PC-9 (cell line): Measurements from ENCODE around the gene SHTN1. TPM values are rescaled to one million over a fixed set of nuclear protein-coding genes. Genes with fewer than 3 reads are reported as not detected.

Experiments used
- BruUV-seq: library from RNA; stranded (reverse); fragments of 400-500 nt; replicated peaks from 2 replicates; lab custom pipeline; 2021; lab: Mats Ljungman, UMichigan
- CTCF ChIA-PET: fragments of 300-600 bp; sonication (Branson Sonifier 250); formaldehyde crosslinking; loops from one replicate; lab custom pipeline; 2022; ENCODE audit warnings: antibody characterized with exemption; lab: Charles Lee
- POLR2A ChIA-PET: fragments of 300-600 bp; sonication (Branson Sonifier 250); formaldehyde crosslinking; loops from one replicate; lab custom pipeline; 2022; ENCODE audit warnings: antibody characterized with exemption; ENCODE audit not compliant: unreplicated experiment; lab: Charles Lee
- DNase-seq, 2 experiments: peaks; one replicate each; pipeline versions ENCODE4 v3.0.0 to v3.0.0-alpha.2; 2015 to 2022; ENCODE audit warnings: mixed read lengths in 1 of 2
- H2AFZ ChIP-seq: fragments of 200-600 bp; sonication (generic); 2 replicates; pipeline ENCODE4 v1.8.1; 2017; ENCODE audit warnings: antibody characterized with exemption
- H3F3A ChIP-seq: fragments of 200-600 bp; sonication (generic); 2 replicates; pipeline ENCODE4 v1.8.1; 2017; ENCODE audit warnings: antibody characterized with exemption, mild to moderate bottlenecking, low read depth; ENCODE audit not compliant: insufficient read depth
- H3K27ac ChIP-seq: fragments of 200-600 bp; sonication (generic); 2 replicates; pipeline ENCODE4 v1.6.1; 2016; ENCODE audit warnings: mixed run types
- H3K27me3 ChIP-seq: fragments of 200-600 bp; sonication (generic); 2 replicates; pipeline ENCODE4 v1.6.1; 2016; ENCODE audit warnings: low read depth, mixed run types; ENCODE audit not compliant: insufficient read depth
- H3K36me3 ChIP-seq: fragments of 200-600 bp; sonication (generic); 2 replicates; pipeline ENCODE4 v1.6.1; 2016; ENCODE audit warnings: low read depth, mixed run types
- H3K4me1 ChIP-seq: fragments of 200-600 bp; sonication (generic); replicated peaks from 2 replicates; pipeline ENCODE4 v1.6.1; 2016; ENCODE audit warnings: mixed run types; ENCODE audit not compliant: insufficient read depth
- H3K4me2 ChIP-seq: fragments of 200-600 bp; sonication (generic); 2 replicates; pipeline ENCODE4 v1.6.1; 2017; ENCODE audit warnings: mixed run types
- H3K4me3 ChIP-seq: fragments of 200-600 bp; sonication (generic); 2 replicates; pipeline ENCODE4 v1.6.1; 2016; ENCODE audit warnings: mixed run types
- H3K79me2 ChIP-seq: fragments of 200-600 bp; sonication (generic); 2 replicates; pipeline ENCODE4 v1.6.1; 2017; ENCODE audit warnings: low read depth, mixed run types
- H3K9me2 ChIP-seq: fragments of 200-600 bp; sonication (generic); 2 replicates; pipeline ENCODE4 v1.8.1; 2017; ENCODE audit warnings: mild to moderate bottlenecking; ENCODE audit not compliant: insufficient read depth
- H3K9me3 ChIP-seq: fragments of 200-600 bp; sonication (generic); 2 replicates; pipeline ENCODE4 v1.8.1; 2016; ENCODE audit warnings: low read depth; ENCODE audit not compliant: insufficient read depth
- H4K20me1 ChIP-seq: fragments of 200-600 bp; sonication (generic); 2 replicates; pipeline ENCODE4 v1.8.1; 2017; ENCODE audit not compliant: insufficient read depth
- EZH2 ChIP-seq: fragments of 200-600 bp; sonication (generic); IDR thresholded peaks from 2 replicates; pipeline ENCODE4 v1.8.0; 2017; ENCODE audit warnings: antibody characterized with exemption, low read depth
- intact Hi-C: fragments of 100-400 bp; cut with micrococcal nuclease; formaldehyde crosslinking; loops from one replicate; pipeline ENCODE4 v1.10.0; 2022; ENCODE audit not compliant: unreplicated experiment
- total RNA-seq: library from RNA; stranded (reverse); gene quantifications from 2 replicates; pipeline ENCODE4 v1.2.3, GENCODE V29; 2021
- TF ChIP-seq, protein P1 (sequence below): fragments of 200-600 bp; sonication (generic); conservative IDR thresholded peaks from 2 replicates; pipeline ENCODE4 v1.6.1; 2017; ENCODE audit warnings: mixed run types, antibody characterized with exemption, mild to moderate bottlenecking, moderate library complexity

The SHTN1 gene
- total RNA-seq, 1 experiment from 2014 or later, result 33.6 TPM

DNA sequence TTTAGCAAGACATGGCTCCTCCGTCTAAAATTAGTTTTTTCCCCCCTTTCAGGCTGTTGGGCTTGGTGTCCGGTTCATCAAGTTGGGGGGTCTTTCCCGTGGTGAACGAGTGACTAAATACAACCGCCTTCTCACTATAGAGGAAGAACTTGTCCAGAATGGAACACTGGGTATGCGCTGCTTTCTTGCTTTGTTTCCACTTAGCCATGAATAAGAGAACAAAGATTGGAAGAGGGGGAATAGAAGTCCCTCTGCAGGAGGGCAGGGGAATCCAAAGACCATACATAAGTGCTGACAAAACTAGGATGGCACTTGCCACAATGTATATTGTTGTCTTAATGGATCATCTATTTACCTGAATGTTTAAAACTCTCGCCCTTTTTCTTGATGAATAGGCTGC is 125.2 kb downstream of the SHTN1 start:
- Histone ChIP-seq H3K4me3 (no peak overlapping the region), H3K79me2 (no peaks in the 10 kb centered on the region), H3K4me2 (no peak overlapping the region), H3K27me3 (no peaks in the 10 kb centered on the region), H3K27ac (no peak overlapping the region), H3K9me2 (no peaks in the 10 kb centered on the region), H4K20me1 (no peaks in the 10 kb centered on the region), H3K9me3 (no peaks in the 10 kb centered on the region), H3F3A (no peaks in the 10 kb centered on the region), H3K36me3 (no peaks in the 10 kb centered on the region), H2AFZ (no peak overlapping the region), H3K4me1 (no peaks in the 10 kb centered on the region)
- BruUV-seq, result no TSS peak
- no peak for DNase-seq
- ChIA-PET POLR2A (no interaction called here), CTCF (no interaction called here)
- no peak for TF ChIP-seq EZH2
- TF ChIP-seq, protein P1, sequence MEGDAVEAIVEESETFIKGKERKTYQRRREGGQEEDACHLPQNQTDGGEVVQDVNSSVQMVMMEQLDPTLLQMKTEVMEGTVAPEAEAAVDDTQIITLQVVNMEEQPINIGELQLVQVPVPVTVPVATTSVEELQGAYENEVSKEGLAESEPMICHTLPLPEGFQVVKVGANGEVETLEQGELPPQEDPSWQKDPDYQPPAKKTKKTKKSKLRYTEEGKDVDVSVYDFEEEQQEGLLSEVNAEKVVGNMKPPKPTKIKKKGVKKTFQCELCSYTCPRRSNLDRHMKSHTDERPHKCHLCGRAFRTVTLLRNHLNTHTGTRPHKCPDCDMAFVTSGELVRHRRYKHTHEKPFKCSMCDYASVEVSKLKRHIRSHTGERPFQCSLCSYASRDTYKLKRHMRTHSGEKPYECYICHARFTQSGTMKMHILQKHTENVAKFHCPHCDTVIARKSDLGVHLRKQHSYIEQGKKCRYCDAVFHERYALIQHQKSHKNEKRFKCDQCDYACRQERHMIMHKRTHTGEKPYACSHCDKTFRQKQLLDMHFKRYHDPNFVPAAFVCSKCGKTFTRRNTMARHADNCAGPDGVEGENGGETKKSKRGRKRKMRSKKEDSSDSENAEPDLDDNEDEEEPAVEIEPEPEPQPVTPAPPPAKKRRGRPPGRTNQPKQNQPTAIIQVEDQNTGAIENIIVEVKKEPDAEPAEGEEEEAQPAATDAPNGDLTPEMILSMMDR, result no peak
- intact Hi-C loops, result loop anchor here (10.0 kb wide), 1 partner anchor 65 kb away; no protein-coding TSS in a partner anchor

DNA sequence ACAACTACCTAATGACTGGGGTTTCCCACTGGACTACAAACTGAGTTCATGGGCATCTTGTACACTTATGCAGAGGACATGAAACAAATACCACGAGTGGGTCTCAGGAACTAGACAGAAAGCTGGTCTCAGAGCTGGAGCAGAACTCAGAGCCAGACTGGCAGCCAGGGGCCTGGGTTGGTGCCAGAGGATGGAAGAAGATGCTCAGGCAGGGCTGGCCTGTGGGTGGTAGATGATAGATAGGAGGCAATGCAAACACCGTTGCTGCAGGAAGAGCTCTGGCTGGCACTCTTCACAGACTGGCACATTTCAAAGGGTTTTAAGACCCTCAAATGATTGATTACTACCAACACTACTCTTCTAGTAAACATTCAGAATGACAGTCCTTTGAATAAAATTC is 126.9 kb downstream of the SHTN1 start:
- no peaks in the 10 kb centered on the region for H3K9me2 ChIP-seq
- intact Hi-C loops, result no loop called here

DNA sequence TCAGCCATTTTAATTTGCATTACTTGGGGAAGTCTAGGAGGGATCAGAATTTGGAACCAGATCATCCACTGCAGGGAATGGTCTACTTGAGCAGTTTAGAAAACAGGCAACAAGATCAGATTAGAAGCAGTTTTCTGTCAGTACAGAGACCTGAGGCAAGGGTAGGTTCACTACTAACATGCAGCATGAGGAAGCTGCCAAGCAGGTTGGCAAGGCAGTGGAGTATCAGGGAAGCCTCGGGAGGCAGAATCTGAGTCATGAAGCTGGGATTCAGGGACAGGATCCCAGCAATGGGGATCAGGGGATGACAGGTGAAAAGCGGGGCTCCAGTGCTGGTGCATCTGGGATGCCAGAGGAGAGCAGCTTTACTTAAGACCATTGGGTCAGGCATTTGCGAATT is 127.6 kb downstream of the SHTN1 start:
- Histone ChIP-seq H3K79me2 (no peaks in the 10 kb centered on the region), H3K27ac (no peak overlapping the region), H3K36me3 (no peaks in the 10 kb centered on the region), H2AFZ (no peak overlapping the region), H3K9me2 (no peaks in the 10 kb centered on the region), H3F3A (no peaks in the 10 kb centered on the region), H3K4me1 (no peaks in the 10 kb centered on the region), H3K27me3 (no peaks in the 10 kb centered on the region), H3K4me2 (no peak overlapping the region), H3K9me3 (no peaks in the 10 kb centered on the region), H4K20me1 (no peaks in the 10 kb centered on the region), H3K4me3 (no peak overlapping the region)
- intact Hi-C loops, result no loop called here
- ChIA-PET POLR2A (no interaction called here), CTCF (no interaction called here)
- TF ChIP-seq, protein P1, result no peak
- TF ChIP-seq EZH2, result no peak
- no peak for DNase-seq
- TSS peak; percentile 15 for BruUV-seq

More for the DNA sequence above, 126.9 kb downstream of the SHTN1 start:
- DNase-seq, result no peak
- H3K9me3 ChIP-seq, result no peaks in the 10 kb centered on the region
- no peaks in the 10 kb centered on the region for H3K36me3 ChIP-seq
- no peak for TF ChIP-seq EZH2
- POLR2A ChIA-PET, result no interaction called here
- no peak overlapping the region for H3K27ac ChIP-seq
- CTCF ChIA-PET, result no interaction called here
- no peak overlapping the region for H3K4me3 ChIP-seq
- BruUV-seq, result no TSS peak
- no peaks in the 10 kb centered on the region for H3K4me1 ChIP-seq
- H3K4me2 ChIP-seq, result no peak overlapping the region
- H2AFZ ChIP-seq, result no peak overlapping the region
- no peaks in the 10 kb centered on the region for H3F3A ChIP-seq
- H3K27me3 ChIP-seq, result no peaks in the 10 kb centered on the region
- H3K79me2 ChIP-seq, result no peaks in the 10 kb centered on the region
- H4K20me1 ChIP-seq, result no peaks in the 10 kb centered on the region

DNA sequence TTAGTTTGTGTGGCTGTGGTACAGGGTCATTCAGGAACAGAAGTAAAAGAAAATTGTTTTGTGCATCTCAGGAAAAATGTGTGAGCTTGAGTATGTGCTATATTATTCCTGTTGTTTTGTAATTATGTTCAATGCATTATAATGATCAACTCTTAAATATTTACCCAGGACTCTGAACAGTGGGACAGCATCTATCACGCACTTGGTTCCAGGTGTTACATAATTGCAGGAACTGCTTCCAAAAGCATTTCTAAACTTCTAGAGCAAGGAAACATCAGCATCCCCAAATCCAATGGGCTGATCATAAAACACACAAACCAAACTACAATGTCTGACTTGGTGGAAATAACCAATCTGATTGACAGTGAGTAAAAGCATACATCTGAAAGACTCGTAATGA is 129.1 kb downstream of the SHTN1 start:
- Histone ChIP-seq H3F3A (no peaks in the 10 kb centered on the region), H3K27me3 (no peaks in the 10 kb centered on the region), H3K4me3 (no peak overlapping the region), H3K36me3 (no peaks in the 10 kb centered on the region), H3K9me3 (no peaks in the 10 kb centered on the region), H3K9me2 (no peaks in the 10 kb centered on the region), H3K79me2 (no peaks in the 10 kb centered on the region), H3K27ac (no peak overlapping the region), H2AFZ (no peak overlapping the region), H3K4me2 (no peak overlapping the region), H4K20me1 (no peaks in the 10 kb centered on the region), H3K4me1 (no peaks in the 10 kb centered on the region)
- no peak for DNase-seq
- TF ChIP-seq EZH2, result no peak
- TF ChIP-seq, protein P1, result no peak
- intact Hi-C loops, result no loop called here
- ChIA-PET POLR2A (no interaction called here), CTCF (no interaction called here)
- no TSS peak for BruUV-seq
